ENCODE data around the gene TMEM220. TPM values are rescaled to one million over a fixed set of nuclear protein-coding genes. Genes with fewer than 3 reads are reported as not detected.

Gene TMEM220
- total RNA-seq, 1 experiment from 2014 or later, result 4.0 TPM

DNA sequence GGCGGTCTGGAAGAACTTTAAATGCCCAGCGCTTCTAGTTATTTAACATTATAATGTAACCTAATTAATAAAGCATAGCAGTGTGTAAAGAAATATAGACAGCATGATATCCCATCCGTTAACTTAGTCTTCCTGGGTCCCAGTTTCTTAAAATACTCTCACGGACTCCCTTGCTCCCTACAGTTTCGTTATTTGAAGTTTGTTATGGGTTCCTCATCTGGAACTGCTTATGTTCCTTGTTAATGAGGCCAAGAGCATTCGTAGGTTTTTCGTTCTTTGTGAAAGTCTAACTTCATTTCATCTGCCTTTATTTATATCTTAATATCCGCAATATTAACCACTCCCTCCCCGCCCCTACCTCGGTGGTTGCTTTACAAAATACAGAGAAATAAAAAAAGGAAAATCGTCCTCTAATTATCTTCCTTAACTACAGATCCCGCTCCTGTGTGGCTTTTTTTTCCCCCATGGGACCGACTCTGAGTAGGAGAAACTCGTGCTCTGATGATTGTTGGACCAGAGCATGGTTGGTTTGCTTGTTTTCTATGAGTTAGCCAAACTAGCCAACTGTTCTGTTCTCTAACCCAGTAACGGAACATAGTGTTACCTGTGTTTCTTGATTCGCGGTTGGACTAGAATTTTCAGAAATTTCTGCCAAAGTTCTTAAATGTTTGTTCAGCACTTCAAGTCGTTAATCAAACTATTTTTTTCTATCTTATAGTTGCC, 31.6 kb downstream of the TMEM220 start (continued):
- TF ChIP-seq, protein P1, sequence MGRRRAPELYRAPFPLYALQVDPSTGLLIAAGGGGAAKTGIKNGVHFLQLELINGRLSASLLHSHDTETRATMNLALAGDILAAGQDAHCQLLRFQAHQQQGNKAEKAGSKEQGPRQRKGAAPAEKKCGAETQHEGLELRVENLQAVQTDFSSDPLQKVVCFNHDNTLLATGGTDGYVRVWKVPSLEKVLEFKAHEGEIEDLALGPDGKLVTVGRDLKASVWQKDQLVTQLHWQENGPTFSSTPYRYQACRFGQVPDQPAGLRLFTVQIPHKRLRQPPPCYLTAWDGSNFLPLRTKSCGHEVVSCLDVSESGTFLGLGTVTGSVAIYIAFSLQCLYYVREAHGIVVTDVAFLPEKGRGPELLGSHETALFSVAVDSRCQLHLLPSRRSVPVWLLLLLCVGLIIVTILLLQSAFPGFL (CRISPR knock-in tag; IDR thresholded peaks at IDR 0.05; ENCODE audit: borderline replicate concordance), result no peak
- TF ChIP-seq RELA (CRISPR knock-in tag; IDR thresholded peaks at IDR 0.05; ENCODE audit: borderline replicate concordance), result no peak
- no peak for TF ChIP-seq GABPB1 (CRISPR knock-in tag; IDR thresholded peaks at IDR 0.05)
- no peak for TF ChIP-seq MAX (CRISPR knock-in tag; IDR thresholded peaks at IDR 0.05)
- no peak for TF ChIP-seq JAZF1 (CRISPR knock-in tag; IDR thresholded peaks at IDR 0.05)
- TF ChIP-seq, protein P2, sequence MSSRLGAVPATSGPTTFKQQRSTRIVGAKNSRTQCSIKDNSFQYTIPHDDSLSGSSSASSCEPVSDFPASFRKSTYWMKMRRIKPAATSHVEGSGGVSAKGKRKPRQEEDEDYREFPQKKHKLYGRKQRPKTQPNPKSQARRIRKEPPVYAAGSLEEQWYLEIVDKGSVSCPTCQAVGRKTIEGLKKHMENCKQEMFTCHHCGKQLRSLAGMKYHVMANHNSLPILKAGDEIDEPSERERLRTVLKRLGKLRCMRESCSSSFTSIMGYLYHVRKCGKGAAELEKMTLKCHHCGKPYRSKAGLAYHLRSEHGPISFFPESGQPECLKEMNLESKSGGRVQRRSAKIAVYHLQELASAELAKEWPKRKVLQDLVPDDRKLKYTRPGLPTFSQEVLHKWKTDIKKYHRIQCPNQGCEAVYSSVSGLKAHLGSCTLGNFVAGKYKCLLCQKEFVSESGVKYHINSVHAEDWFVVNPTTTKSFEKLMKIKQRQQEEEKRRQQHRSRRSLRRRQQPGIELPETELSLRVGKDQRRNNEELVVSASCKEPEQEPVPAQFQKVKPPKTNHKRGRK (CRISPR knock-in tag; IDR thresholded peaks at IDR 0.05; ENCODE audit: borderline replicate concordance), result no peak
- TF ChIP-seq FOXP1 (CRISPR knock-in tag; IDR thresholded peaks at IDR 0.05; ENCODE audit: borderline replicate concordance), result no peak
- TF ChIP-seq PRDM15 (CRISPR knock-in tag; IDR thresholded peaks at IDR 0.05), result no peak
- no peak for TF ChIP-seq ELF4 (CRISPR knock-in tag; IDR thresholded peaks at IDR 0.05; ENCODE audit: low read depth)
- TF ChIP-seq, protein P3, sequence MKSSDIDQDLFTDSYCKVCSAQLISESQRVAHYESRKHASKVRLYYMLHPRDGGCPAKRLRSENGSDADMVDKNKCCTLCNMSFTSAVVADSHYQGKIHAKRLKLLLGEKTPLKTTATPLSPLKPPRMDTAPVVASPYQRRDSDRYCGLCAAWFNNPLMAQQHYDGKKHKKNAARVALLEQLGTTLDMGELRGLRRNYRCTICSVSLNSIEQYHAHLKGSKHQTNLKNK (CRISPR knock-in tag; IDR thresholded peaks at IDR 0.05), result no peak
- no peak for TF ChIP-seq FOXK1 (CRISPR knock-in tag; IDR thresholded peaks at IDR 0.05)
- no peak for TF ChIP-seq ZNF396 (CRISPR knock-in tag; IDR thresholded peaks at IDR 0.05; ENCODE audit: borderline replicate concordance)
- TF ChIP-seq EMX1 (CRISPR knock-in tag; IDR thresholded peaks at IDR 0.05), result no peak
- no peak for TF ChIP-seq ZNF232 (CRISPR knock-in tag; IDR thresholded peaks at IDR 0.05)

GRCh38 chr17:10697092-10698081, 32.4 kb downstream of the TMEM220 start, which contains the start of the genes ADPRM and SCO1:
TSS of gene ADPRM (plus strand) at chr17:10697594. CDS start at chr17:10704927, 7,333 bp downstream.
TSS of gene SCO1 (minus strand) at chr17:10697533. CDS start at chr17:10697507, 26 bp downstream.
- H3K4me3 Mint-ChIP-seq, result peak within 1 kb of the TSS; percentile 94
- DNase-seq (ENCODE audit: low spot score) (peak; percentile 94), ATAC-seq (peak; percentile 99)
- peaks cover 10% of the 10 kb centered on the region for H3K4me1 Mint-ChIP-seq
- H3K27me3 Mint-ChIP-seq (ENCODE audit: low read depth), result no peaks in the 10 kb centered on the region
- ChIA-PET POLR2A (no interaction called here), CTCF (interaction anchor here (0.6 to 1.5 kb wide), 4 partner anchors 13 to 1011 kb away, joined by 3 to 5 read pairs (median 4); no protein-coding TSS in a partner anchor)
- peaks cover 27% of the 10 kb centered on the region for H3K36me3 Mint-ChIP-seq
- no peaks in the 10 kb centered on the region for H3K9me3 Mint-ChIP-seq
- peak within 1 kb of the TSS; percentile 93 for H3K27ac Mint-ChIP-seq
- TF ChIP-seq NFE2L1 (CRISPR knock-in tag; IDR thresholded peaks at IDR 0.05), result no peak
- TF ChIP-seq JUN (CRISPR knock-in tag; IDR thresholded peaks at IDR 0.05), result peak; percentile 55; the same call in 1 of the 2 replicates
- TF ChIP-seq CBFB (CRISPR knock-in tag; IDR thresholded peaks at IDR 0.05; ENCODE audit: low read depth), result peak; percentile 94; the same call in 1 of the 2 replicates
- TF ChIP-seq MYBL2 (CRISPR knock-in tag; IDR thresholded peaks at IDR 0.05), result no peak
- TF ChIP-seq PRDM15 (CRISPR knock-in tag; IDR thresholded peaks at IDR 0.05), result 0 out of 2 replicates have a peak, but pooled peaks have one; percentile 32
- no peak for TF ChIP-seq ZNF317 (CRISPR knock-in tag; IDR thresholded peaks at IDR 0.05; ENCODE audit: borderline replicate concordance, low read depth)
- TF ChIP-seq TCF7 (CRISPR knock-in tag; IDR thresholded peaks at IDR 0.05; ENCODE audit: low read depth), result peak; percentile 45; the same call in 1 of the 2 replicates
